OCI-LY7 (cell line): Measurements from ENCODE around the gene USP53.

Source experiments
- CTCF ChIP-seq: fragments of 200-600 bp; sonication (generic); conservative IDR thresholded peaks from 2 replicates; pipeline ENCODE4 v1.5.1; 2014; ENCODE audit warnings: mild to moderate bottlenecking, antibody characterized with exemption, low read length, moderate library complexity, mixed read lengths
- EZH2phosphoT487 ChIP-seq: fragments of 200-600 bp; sonication (generic); IDR thresholded peaks from 2 replicates; pipeline ENCODE4 v1.6.1; 2018; ENCODE audit warnings: low read depth, borderline replicate concordance, mild to moderate bottlenecking, mixed run types, antibody characterized with exemption, low read length, moderate library complexity, mixed read lengths

- TF ChIP-seq CTCF (no peak), EZH2phosphoT487 (no peak)
Measured at GRCh38 chr4:119204916-119205315, 7.6 kb upstream of the USP53 start.
